DMS53 (cell line): ENCODE results near the gene NINJ1.
"Not testable (repeated sequence)": the region's sequence is repeated elsewhere in the genome, so short reads cannot be mapped to it uniquely, and the experiment has no call there.

Source experiments
- DNase-seq: peaks from one replicate; lab custom pipeline; 2025; lab: John Stamatoyannopoulos, UW

Gene NINJ1

DNA sequence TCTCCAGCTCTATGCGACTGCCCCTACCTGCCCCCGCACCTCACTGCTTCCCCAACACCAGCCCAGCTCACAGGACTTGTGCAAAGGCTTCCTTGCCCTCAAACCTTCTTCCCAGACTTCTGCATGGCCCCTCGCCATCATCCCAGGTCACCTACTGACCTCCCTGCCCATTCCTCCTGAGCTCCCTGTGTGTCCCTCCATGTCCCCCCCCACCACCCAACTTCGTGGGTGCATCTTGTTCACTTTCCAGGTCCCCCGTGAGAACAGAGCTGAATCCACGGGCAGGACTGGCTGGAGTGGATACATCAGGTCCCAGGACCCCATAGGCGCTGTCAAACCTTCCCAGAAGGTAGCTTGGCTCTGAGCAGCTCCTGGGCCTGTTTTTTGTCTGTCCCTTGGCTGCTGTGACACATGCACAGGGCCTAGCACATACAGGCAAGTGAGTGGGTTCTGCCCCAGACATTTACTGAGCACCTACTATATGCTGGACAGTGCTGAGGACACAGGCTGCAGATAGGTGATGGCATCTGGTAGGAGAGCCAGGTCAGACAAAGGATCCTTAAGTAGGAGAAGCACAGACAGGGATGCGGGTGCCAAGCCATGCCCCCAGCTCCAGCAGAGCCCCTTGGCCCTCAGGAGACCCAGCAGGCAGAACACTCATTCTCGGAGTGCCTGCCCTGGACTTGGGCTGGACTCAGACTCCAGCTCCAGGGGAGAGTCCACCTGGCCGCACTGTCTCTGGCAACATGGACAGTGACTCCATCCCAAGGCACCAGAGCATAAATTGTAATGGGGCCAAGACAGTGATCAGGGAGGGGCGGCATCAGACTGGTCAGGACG lies 15.0 kb downstream of the NINJ1 start:
- DNase-seq: no peak

GRCh38 chr9:93117924-93118862 lies 15.9 kb downstream of the NINJ1 start:
- DNase-seq: no peak

- not testable (repeated sequence) for DNase-seq
These were observed 16.5 kb downstream of the NINJ1 start for GRCh38 chr9:93117521-93117920.

DNA sequence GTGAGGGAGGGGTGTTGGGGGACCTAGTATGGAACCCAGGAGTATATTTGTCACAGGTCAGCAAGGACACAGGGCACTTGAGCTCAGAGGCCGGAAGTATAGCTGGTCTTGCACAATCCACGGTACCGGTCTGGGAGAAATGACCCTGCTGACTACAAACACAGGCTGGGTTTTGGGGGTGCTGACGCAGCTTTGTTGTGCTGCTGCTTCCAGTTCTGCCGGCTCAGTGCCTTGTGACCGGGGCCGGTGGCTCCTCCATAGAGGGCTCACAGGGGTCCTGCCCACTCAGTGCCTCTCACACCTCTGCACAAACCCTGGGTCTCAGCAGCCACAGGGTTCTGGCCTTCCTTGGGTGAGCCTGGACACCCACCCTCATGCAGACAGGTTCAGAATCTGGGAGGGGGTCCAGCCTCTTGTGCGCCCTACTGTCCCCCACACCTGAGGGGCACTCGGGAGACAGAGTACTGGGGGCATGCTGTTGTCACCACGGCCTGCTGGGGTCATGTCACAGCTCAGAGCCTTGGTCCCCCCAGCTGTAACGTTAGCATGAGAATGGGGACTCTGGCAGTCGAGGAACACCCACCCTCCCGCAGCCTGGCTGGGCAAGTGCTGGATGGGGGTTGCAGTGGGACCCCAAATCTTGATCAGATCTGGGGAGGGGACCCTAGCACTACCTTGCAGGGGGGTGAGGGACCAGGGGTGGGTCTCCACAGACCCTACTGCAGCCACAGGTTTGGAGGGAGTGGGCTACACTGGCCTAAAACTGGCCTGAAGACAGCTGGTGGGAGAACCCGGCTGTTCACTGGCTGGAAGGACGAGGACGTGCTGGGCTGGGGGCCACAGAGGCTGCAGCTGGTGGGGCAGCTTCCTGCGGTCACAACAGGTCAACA lies 17.7 kb downstream of the NINJ1 start:
- peak; percentile 51 for DNase-seq

- DNase-seq: no peak
These were observed 18.5 kb downstream of the NINJ1 start for GRCh38 chr9:93115486-93116071.

GRCh38 chr9:93114984-93115335 lies 19.1 kb downstream of the NINJ1 start:
- DNase-seq: no peak

- no peak for DNase-seq
These were observed 19.7 kb downstream of the NINJ1 start for GRCh38 chr9:93114169-93114983.

DNA sequence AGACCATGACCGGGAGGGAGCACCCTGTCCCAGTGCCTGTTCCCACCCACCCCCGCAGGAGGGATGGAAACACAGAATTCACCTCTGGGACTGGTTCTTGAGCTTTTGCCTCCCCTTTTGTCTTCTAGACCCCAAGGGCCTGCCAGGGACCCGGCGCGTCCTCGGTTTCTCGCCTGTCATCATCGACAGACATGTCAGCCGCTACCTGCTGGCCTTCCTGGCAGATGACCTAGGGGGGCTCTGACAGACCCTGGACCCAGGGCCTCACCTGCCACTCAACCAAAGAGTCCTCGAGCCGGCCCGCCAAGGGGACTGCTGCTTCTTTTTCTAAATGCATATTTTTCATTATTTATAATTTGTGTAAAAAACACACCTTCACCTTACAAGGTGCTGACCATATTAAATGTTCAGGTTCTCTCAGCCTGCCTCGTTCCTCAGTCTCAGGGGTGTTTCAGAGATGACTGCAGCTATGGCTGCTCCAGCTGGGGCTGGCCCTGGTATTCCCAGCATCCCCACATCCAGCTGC lies 21.1 kb downstream of the NINJ1 start:
- no peak for DNase-seq

GRCh38 chr9:93112116-93112863 lies 21.8 kb downstream of the NINJ1 start:
- no peak for DNase-seq

- DNase-seq: no peak
These were observed 22.5 kb downstream of the NINJ1 start for GRCh38 chr9:93111371-93112115.

DNA sequence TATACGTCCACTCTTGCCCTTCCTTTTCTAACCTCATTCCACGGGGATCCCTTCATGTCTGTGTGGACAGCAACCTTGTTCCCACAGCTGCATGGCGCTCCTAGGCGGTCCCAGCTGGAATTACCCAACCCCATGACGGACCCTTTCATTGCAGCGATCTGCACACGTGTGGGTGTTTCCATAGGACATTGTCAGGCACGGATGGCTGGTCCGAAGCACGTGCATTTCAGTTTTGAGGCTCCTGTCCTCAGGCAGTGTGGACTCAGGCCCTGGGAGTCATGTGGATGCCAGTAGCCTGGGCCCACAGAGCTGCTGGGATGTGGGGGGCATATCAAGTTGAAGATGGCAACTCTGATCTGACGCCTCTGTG lies 23.1 kb downstream of the NINJ1 start:
- no peak for DNase-seq

DNA sequence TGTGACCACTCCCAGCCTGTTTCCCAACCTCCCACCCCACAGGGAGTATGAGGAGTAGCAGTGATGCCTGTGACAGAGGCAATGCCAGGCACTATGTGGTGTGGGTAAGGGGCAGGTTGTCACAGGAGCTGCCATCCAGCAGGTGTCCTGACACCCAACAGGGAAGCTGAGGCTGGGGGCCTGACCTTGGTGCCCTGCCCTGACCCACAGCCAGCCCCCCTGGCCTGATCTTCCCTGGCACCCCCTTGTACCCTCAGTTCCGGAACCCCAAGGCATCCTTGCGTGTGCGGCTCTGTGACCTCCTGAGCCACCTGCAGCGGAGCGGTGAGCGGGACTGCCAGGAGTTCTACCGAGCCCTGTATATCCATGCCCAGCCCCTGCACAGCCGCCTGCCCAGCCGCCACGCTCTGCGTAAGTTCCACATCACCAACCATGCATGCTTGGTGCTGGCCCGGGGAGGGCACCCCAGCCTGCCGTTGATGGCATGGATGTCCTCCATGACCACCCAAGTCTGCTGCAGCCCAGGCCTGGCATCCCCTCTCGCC lies 23.7 kb downstream of the NINJ1 start:
- no peak for DNase-seq

- DNase-seq: no peak
These were observed 25.6 kb downstream of the NINJ1 start for GRCh38 chr9:93108291-93109041.

DNA sequence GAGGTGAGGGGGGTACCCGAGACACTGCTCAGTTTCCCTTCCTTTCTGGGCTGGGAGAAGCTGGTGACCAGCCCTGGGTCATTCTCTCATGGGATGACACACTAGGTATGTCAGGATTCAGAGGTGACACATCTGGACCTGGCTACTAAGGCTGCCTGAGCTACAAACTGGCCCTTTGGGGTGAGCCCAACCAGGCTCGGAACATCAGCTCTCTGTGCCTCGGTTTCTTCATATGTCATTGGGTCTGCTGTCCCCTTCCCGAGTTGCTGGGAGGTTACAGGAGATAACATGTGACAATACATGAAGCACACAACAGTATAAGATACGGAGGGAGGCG lies 26.3 kb downstream of the NINJ1 start:
- DNase-seq: no peak

DNA sequence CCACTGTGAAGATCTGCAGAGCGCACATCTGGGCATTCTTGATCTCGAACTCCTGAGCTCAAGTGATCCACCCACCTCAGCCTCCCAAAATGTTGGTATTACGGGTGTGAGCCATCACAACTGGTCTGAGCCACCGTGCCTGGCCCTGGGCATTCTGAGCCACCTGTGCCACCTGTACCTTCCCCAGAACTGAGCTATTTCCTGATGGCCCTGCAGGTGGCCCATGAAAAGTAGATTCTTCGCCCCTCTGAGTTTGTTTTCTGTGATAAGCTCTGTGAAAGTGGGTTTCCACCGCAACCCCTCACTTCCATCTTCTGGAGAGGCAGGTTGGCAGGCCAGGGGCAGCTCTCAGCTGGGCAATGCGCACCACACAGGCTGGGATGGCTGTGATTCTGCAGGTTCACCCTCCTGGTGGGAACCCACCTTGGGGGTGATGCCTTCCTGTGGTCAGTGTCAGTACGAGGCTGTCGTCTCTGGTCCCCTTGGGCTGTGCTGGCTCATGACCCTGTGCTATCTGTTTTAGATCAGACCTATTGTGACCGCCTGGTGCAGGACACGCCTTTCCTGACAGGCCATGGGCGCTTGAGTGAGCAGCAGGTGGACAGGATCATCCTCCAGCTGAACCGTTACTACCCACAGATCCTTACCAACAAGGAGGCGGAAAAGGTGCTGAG lies 26.8 kb downstream of the NINJ1 start:
- DNase-seq: no peak

- no peak for DNase-seq
These were observed 28.4 kb downstream of the NINJ1 start for GRCh38 chr9:93105620-93106019.

DNA sequence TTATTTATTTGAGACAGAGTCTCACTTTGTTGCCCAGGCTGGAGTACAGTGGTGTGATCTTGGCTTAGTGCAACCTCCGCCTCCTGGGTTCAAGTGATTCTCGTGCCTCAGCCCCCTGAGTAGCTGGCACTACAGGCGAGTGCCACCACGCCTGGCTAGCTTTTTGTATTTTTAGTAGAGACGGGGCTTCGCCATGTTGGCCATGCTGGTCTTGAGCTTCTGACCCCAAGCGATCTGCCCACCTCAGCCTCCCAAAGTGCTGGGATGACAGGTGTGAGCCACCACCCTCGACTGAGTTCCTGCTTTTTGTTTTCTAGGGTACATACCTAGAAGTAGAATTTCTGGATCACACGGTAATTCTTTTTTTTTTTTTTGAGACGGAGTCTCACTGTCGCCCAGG lies 33.0 kb downstream of the NINJ1 start:
- not testable (repeated sequence) for DNase-seq

DNA sequence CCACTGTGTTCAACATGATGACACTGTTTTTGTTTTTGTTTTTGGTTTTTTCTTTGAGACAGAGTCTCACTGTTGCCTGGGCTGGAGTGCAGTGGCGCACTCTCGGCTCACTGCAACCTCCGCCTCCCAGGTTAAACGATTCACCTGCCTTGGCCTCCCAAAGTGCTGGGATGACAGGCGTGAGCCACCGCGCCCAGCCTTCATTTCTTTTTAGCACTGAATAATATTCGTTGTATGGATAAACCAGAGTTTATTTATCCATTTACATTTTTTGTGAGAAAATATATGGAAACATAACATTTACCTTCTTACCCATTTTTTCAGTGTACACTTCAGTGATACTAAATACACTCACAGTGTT lies 33.8 kb downstream of the NINJ1 start:
- DNase-seq: no peak
